Measurements from ENCODE around the gene AGMAT. TPM values are rescaled to one million over a fixed set of nuclear protein-coding genes. Genes with fewer than 3 reads are reported as not detected.

Gene AGMAT
- total RNA-seq, 1 donor from 2014 or later = 5.4 TPM

- Mint-ChIP-seq H3K4me1 (ENCODE audit: unreplicated experiment) (peaks cover 9% of the 10 kb centered on the region), H3K4me3 (no peak overlapping the region), H3K36me3 (peaks cover 5% of the 10 kb centered on the region), H3K9me3 (no peaks in the 10 kb centered on the region), H3K27me3 (peaks cover 6% of the 10 kb centered on the region), H3K27ac (no peak overlapping the region)
- TF ChIP-seq, protein P1, sequence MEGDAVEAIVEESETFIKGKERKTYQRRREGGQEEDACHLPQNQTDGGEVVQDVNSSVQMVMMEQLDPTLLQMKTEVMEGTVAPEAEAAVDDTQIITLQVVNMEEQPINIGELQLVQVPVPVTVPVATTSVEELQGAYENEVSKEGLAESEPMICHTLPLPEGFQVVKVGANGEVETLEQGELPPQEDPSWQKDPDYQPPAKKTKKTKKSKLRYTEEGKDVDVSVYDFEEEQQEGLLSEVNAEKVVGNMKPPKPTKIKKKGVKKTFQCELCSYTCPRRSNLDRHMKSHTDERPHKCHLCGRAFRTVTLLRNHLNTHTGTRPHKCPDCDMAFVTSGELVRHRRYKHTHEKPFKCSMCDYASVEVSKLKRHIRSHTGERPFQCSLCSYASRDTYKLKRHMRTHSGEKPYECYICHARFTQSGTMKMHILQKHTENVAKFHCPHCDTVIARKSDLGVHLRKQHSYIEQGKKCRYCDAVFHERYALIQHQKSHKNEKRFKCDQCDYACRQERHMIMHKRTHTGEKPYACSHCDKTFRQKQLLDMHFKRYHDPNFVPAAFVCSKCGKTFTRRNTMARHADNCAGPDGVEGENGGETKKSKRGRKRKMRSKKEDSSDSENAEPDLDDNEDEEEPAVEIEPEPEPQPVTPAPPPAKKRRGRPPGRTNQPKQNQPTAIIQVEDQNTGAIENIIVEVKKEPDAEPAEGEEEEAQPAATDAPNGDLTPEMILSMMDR (conservative IDR thresholded peaks at IDR 0.05) = no peak
- DNase-seq (ENCODE audit: extremely low spot score, unreplicated experiment) = no peak
Measured at GRCh38 chr1:15579683-15580047, 5.2 kb downstream of the AGMAT start.

- H3K36me3 Mint-ChIP-seq = peaks cover 5% of the 10 kb centered on the region
- no peak overlapping the region for H3K27ac Mint-ChIP-seq
- TF ChIP-seq, protein P1 (conservative IDR thresholded peaks at IDR 0.05) = no peak
- no peak overlapping the region for H3K4me3 Mint-ChIP-seq
- H3K27me3 Mint-ChIP-seq = peaks cover 6% of the 10 kb centered on the region
- H3K4me1 Mint-ChIP-seq (ENCODE audit: unreplicated experiment) = peaks cover 9% of the 10 kb centered on the region
- no peaks in the 10 kb centered on the region for H3K9me3 Mint-ChIP-seq
- DNase-seq (ENCODE audit: extremely low spot score, unreplicated experiment) = no peak
Measured at GRCh38 chr1:15578921-15579682, 5.7 kb downstream of the AGMAT start.

DNA sequence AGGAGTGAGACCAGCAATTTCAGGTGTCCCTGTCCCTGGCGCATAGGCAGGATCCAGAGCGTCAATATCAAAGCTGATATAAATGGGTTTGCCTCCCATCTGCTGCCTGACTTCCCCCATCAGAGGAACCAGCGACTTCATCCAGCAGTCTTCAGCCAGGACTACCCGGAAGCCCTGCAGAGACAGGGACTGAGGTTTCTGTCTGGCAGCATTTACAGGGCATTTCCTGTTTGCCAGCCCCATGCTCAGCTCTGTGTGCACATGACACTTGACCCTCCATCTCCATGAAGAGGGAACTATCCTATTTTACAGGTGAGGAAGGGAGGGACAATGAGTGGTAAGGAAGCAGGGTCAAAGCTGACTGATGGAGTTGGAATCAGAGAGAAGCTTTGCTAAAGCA, 7.2 kb downstream of the AGMAT start:
- H3K9me3 Mint-ChIP-seq = no peaks in the 10 kb centered on the region
- H3K4me3 Mint-ChIP-seq = no peak overlapping the region
- H3K4me1 Mint-ChIP-seq (ENCODE audit: unreplicated experiment) = peaks cover 9% of the 10 kb centered on the region
- no peak for DNase-seq (ENCODE audit: extremely low spot score, unreplicated experiment)
- H3K36me3 Mint-ChIP-seq = peaks cover 5% of the 10 kb centered on the region
- TF ChIP-seq, protein P1 (conservative IDR thresholded peaks at IDR 0.05) = no peak
- no peaks in the 10 kb centered on the region for H3K27me3 Mint-ChIP-seq
- no peak overlapping the region for H3K27ac Mint-ChIP-seq

DNA sequence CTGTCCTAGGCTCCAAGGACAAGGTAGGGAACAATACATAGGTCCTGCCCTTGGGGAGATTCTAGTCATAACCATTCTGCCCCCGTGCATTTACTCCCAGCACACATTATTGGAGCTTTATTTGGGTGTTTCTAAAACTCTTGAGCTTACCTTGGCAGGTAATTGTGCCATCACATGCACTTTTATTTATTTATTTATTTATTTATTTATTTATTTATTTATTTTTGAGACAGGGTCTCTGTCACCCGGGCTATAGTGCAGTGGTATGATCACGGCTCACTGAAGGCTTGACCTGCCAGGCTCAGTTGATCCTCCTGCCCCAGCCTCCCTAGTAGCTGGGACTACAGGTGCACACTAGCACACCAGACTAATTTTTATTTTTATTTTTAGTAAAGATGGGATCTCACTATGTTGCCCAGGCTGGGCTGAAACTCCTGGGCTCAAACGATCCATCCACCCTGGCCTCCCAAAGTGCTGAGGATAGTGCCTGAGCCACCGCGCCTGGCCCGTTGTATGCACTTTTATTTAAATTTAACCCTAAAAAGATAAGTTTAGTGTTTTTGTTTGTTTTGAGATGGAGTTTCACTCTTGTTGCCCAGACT, 9.2 kb downstream of the AGMAT start:
- Mint-ChIP-seq H3K27ac (no peak overlapping the region), H3K36me3 (peaks cover 11% of the 10 kb centered on the region), H3K4me3 (no peak overlapping the region), H3K4me1 (ENCODE audit: unreplicated experiment) (peaks cover 9% of the 10 kb centered on the region), H3K9me3 (no peaks in the 10 kb centered on the region), H3K27me3 (no peaks in the 10 kb centered on the region)
- TF ChIP-seq, protein P1 (conservative IDR thresholded peaks at IDR 0.05) = no peak
- no peak for DNase-seq (ENCODE audit: extremely low spot score, unreplicated experiment)

DNA sequence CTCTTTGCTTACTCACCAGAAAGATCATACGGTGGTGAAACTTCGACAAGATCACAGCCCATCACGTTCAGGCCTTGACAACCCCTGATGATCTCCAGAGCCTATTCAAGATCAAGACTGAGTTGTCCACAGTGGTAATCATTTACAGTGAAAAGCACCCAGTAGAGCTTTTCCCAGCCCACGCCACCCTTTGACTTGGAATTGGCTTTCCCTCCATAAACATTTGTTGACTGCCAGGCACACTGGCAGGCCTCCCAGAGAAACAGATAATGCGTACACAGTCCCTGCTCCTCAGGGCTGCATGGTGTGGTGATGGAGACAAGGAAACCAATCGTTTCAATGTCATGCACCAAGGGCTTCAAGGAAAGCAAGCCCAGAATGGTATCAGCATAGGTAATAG, 10.1 kb downstream of the AGMAT start:
- H3K9me3 Mint-ChIP-seq = no peaks in the 10 kb centered on the region
- TF ChIP-seq, protein P1 (conservative IDR thresholded peaks at IDR 0.05) = no peak
- H3K27ac Mint-ChIP-seq = no peak overlapping the region

More for the DNA sequence above, 10.1 kb downstream of the AGMAT start:
- Mint-ChIP-seq H3K4me1 (ENCODE audit: unreplicated experiment) (peaks cover 7% of the 10 kb centered on the region), H3K36me3 (peaks cover 15% of the 10 kb centered on the region), H3K27me3 (no peaks in the 10 kb centered on the region), H3K4me3 (no peak overlapping the region)
- DNase-seq (ENCODE audit: extremely low spot score, unreplicated experiment) = no peak

All from type B pancreatic cell (in vitro differentiated cells).